ENCODE results near the gene CASR.
A peak's percentile ranks its signal among the peaks of the same experiment; 100 is the strongest.

Gene CASR

GRCh38 chr3:122257644-122258364, 74.3 kb downstream of the CASR start:
- no peak for DNase-seq (ENCODE audit: low spot score)

- peak; percentile 83 for DNase-seq (ENCODE audit: low spot score)
Observed at GRCh38 chr3:122258757-122259371, 75.4 kb downstream of the CASR start.

- DNase-seq (ENCODE audit: low spot score): no peak
Observed at GRCh38 chr3:122260206-122260605, 76.7 kb downstream of the CASR start.

- DNase-seq (ENCODE audit: low spot score): no peak
Observed at GRCh38 chr3:122263058-122263457, 79.6 kb downstream of the CASR start.

DNA sequence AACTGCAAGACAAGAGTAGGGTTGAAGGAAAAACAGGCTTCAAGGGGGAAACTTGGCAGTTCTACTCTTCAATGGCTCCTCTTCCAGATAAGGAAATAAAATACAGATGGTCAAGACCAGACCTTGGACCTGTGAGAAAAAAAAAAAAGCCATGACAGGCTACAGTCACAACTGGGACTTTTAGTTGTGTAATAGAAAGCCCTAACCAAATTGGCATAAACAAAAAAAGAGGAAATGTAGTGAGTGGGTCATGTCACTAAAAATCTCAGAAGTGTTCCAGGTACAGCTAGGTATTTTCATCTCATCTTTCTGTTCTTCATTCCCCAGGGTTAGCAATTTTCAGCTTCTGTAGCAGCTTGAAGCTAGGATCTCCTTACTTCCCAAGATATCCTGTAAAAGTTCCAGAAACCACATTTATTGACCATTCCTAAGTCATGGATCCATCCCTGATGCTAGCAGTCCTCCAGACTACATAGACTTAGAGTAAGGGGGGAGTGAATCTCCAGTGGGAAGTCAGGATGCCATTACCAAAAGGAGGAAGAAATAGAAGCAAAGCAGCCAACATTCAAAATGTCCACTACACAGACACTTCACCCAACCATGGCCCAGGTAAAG, 80.6 kb downstream of the CASR start:
- DNase-seq (ENCODE audit: low spot score): no peak

- DNase-seq (ENCODE audit: low spot score): peak; percentile 7
Observed at GRCh38 chr3:122265957-122266356, 82.5 kb downstream of the CASR start.

GRCh38 chr3:122268257-122269024, 85.0 kb downstream of the CASR start:
- no peak for DNase-seq (ENCODE audit: low spot score)

DNA sequence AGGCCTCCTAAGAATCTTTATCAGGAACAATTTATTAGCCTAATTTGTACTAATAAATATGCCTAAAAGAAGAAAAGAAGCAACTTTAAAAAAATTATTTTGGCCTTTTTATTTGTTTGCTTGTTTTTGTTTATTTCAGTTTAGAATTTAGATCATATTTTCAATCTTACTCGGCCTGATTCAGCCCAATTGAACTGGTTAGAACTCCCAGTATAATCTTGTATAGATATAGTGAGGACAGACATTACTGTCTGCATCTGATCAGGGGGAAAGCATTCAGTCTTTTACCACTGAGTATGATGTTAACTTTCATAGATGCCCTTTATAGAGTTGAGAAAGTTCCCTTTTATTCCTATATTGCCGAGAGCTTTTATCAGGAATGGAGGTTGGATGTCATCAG, 85.6 kb downstream of the CASR start:
- no peak for DNase-seq (ENCODE audit: low spot score)

DNA sequence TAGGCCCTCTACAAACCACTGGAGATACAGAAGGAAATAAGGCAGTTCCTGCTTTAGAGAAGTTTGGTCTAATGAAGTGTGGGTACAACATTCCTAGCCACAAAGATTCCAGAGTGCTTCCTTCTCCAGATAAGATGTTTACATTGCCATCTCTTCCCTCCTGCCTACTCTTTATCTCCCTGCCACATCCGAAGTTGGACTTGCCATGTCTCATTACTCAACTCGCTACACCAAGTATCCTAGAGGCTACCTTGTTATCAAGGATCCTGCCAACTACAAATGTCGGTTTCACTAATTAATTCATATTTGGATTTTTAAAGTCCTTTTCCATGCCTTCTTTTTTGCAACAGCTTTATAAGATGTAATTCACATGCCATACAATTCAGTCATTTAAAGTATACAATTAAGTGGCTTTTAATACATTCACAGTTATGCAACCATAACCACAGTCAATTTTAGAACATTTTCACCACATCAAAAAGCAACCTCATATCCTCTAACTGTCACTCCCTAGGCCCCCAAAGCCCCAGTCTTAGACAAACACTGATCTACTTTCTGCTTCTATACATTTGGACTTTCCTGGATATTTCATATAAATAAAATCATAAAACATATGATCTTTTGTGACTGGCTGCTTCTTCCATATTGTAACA, 87.9 kb downstream of the CASR start:
- DNase-seq (ENCODE audit: low spot score): no peak

DNA sequence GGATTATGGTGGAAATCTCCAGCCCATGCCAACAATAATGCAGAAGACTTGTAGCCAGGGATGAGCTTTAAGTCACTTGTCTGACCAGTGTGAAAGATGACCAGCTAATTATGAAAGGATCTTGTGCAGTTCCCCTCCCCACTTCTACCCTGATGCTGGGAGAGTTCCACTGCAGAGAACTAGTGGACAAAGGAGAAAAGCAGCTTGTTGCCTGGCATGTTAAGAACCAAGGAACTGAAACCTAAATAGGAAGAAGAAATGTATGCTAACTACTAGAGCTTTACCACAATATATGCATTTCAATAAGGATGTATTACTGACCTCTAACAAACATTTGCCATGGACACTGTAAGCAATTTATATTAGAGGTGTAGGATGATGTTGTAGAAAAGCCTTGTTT, 89.4 kb downstream of the CASR start:
- DNase-seq (ENCODE audit: low spot score): no peak

- no peak for DNase-seq (ENCODE audit: low spot score)
Observed at GRCh38 chr3:122273498-122273897, 90.0 kb downstream of the CASR start.

GRCh38 chr3:122281891-122282290, 98.4 kb downstream of the CASR start:
- DNase-seq (ENCODE audit: low spot score): no peak

GRCh38 chr3:122283796-122284445, 100.5 kb downstream of the CASR start:
- DNase-seq (ENCODE audit: low spot score): no peak

GRCh38 chr3:122284486-122284885, 101.0 kb downstream of the CASR start:
- DNase-seq (ENCODE audit: low spot score): no peak

DNA sequence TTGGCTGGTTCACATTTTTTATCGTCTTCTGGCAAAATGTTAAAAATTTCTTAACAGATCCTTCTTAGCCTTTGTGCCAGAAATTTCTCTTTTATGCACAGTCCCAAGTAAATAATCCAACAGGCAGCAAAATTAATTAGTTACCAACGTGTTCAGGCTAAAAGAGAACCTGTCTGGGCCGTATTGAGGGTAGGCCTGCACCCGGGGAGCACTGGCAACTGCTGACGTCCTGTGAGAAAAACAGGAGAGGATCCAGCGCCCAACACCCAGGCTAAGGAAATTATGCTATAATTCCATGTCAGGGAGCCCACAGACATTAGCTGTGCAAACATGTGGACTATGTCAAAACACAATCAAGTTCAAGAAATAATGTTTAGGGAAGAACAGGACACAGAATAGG, 110.9 kb downstream of the CASR start:
- DNase-seq (ENCODE audit: low spot score): no peak

- DNase-seq (ENCODE audit: low spot score): no peak
Observed at GRCh38 chr3:122295266-122296062, 112.0 kb downstream of the CASR start.

GRCh38 chr3:122298239-122298638, 114.8 kb downstream of the CASR start:
- no peak for DNase-seq (ENCODE audit: low spot score)

GRCh38 chr3:122299215-122299614, 115.7 kb downstream of the CASR start:
- DNase-seq (ENCODE audit: low spot score): no peak

- peak; percentile 52 for DNase-seq (ENCODE audit: low spot score)
Observed at GRCh38 chr3:122299872-122300460, 116.5 kb downstream of the CASR start.

DNA sequence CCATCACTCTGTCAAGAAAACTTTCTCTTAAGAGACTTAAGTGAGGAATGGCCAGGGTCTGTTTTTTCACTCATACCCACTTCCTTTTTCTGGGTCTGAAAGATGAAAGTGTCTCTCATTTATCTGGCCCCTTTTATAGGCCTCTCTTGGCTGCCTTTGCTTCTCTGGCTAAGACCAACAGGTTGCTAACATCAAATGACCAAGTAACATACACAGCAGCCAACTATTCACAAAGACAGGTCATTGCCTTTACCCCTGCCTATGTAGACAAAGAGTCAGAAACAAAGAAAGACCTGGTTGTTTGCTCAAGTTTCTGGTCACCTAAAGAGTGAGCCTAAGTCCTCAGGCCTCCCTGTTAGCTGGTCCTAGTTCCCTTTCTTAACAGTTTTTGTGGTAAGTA, 117.6 kb downstream of the CASR start:
- no peak for DNase-seq (ENCODE audit: low spot score)

Measured in RKO (cell line).